Lower leg skin (tissue), 3 donors: ENCODE data around the gene CCDC32.

ENCODE experiments used
- CTCF ChIP-seq, 3 donors: fragments of 450-650 bp; IDR thresholded peaks; one replicate each; pipeline ENCODE4 v1.5.1; 2016; ENCODE audit warnings: antibody characterized with exemption in 3 of 3, mild to moderate bottlenecking in 3 of 3, moderate library complexity in 2 of 3
- POLR2A ChIP-seq, 2 donors: fragments of 450-650 bp; IDR thresholded peaks; one replicate each; pipeline ENCODE4 v1.6.1; 2016 to 2017; ENCODE audit warnings: antibody characterized with exemption in 2 of 2, mild to moderate bottlenecking in 1 of 2, moderate library complexity in 1 of 2

GRCh38 chr15:40550341-40551037 is 14.4 kb downstream of the CCDC32 start:
- no peak for TF ChIP-seq POLR2A (IDR thresholded peaks at IDR 0.05)
- no peak for TF ChIP-seq CTCF (IDR thresholded peaks at IDR 0.05)
